GM21529 (cell line): ENCODE results near the gene GABRR1.
A peak's percentile ranks its signal among the peaks of the same experiment; 100 is the strongest.
"Not testable (repeated sequence)": the region's sequence is repeated elsewhere in the genome, so short reads cannot be mapped to it uniquely, and the experiment has no call there.

Experiments used
- ATAC-seq: cut with Tn5 transposase; IDR thresholded peaks from one replicate; pipeline ENCODE4 v1.9.1; 2021; ENCODE audit not compliant: unreplicated experiment

Gene GABRR1

DNA sequence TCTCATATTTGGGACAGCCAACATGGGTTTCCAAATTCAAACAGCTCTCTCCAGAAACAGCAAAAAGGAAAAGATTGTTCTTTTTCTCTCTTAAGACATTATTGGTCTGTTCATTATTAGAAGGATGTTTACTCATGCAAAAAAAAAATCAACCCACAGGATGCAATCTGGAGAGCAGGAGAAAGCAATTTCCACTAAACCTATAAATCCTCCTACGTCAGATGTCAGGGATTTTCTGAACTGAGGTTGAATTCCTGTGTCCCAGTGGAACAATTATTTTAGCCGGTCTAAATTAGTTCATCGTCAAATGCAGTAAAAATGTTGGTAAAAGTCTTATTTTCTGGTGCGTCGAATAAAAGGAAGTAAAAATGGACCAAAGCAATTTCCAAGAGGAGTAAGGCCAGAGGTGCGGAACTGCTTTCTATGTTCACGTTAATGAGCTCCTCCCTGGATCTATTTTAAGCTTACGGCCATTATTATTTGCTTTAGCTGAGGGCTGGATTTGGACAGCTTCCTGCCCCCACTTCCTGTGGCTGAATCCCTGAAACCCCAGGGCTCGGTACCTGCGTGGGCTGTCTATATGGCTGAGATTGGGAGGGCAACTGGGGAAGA, at the start of gene GABRR1:
GABRR1 (minus strand) TSS at position 60 of the 612 bp plus-strand sequence; CDS start at position 24, 36 bp downstream.
- ATAC-seq, result no peak

DNA sequence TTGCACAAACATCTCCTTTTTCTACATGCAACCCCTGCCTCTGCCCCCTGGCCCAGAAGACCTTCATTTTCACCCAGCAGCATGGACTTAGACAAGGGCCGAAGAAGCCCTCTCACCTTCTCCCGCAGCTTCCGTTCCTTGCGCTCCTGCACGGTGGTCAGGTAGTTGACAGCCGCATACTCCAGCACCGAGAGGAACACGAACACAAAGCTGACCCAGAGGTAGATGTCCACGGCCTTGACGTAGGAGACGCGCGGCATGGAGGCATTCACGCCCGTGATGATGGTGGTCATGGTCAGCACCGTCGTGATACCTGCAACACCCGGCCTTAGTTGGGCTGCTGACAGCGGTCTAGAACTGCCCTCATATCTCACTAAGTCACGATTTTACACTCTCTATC, 47.1 kb upstream of the GABRR1 start:
- no peak for ATAC-seq

DNA sequence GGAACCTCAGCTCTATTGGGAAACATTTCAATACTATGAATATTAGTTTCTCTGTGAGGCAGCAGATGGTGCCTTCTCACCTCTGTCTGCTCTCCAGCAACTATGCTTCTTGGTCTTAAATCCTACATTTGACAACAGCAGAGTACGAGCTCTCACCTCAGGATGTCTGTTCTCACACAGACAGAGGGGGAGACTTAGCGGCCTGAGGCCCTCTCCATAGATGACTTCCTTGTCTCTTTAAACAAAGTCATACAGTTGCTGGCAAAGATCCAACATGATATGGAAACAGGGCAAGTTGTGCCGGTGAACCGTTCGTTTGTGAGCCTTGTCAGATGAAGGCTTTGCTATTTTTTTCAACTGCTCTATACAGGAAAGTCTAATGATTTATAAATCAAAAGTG, 43.7 kb upstream of the GABRR1 start:
- ATAC-seq, result no peak

DNA sequence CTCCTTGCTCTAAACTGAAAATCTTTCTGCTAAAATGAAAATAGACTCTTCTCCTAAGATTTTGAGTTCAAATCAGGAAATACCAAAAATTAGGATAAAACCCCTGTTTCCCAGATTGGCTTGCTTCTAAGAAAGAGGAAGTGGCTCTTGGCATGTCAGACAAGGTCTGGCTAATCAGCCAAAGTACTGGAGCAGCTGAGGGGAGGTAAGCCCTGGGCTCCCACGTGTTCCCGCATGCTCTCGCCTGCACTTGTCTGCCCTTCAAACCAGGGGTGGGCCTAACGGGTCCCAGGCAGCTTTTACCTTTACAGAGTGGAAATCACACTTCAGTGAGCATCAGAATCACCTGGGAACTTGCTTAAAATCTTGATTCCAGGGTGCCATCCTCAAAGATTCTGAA, 43.2 kb upstream of the GABRR1 start:
- peak; percentile 40 for ATAC-seq

DNA sequence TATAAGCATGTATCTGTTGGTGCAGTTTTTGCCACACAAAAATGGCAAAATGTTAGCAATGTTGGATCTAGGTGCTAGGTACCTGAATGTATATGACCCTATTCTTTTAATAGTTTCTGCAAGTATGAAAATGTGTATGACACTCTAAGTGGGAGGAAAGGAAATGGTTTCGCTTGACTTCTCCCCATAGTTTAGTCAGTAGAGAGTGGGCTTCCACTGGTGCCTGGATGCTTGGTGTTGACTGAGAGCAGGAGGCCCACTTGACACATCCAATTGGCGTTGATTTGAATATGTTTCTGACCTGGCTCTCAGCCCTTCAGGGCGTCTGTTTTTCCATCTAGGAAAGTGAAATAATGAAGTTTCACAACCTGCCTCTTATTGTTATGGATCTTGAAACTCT, 41.8 kb upstream of the GABRR1 start:
- peak; percentile 75 for ATAC-seq

DNA sequence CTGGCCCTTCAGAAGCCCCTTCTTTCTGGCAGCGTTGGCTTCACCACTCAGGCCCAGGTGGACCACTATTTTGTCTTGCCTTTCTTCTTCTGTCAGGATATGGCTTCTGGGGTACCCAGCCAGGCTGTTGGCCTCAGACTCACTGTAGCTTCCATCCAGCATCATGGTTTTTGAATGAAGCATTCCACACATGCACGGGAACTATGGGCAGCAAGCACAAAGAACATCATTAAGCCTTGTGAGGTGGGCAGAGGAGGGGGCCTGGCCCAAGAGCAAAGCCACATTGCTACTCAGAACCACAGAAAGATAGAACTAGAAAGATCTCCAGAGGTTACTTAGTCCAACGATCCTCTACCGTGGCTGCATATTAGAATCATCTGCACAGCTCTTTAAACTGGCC, 40.6 kb upstream of the GABRR1 start:
- ATAC-seq, result no peak

DNA sequence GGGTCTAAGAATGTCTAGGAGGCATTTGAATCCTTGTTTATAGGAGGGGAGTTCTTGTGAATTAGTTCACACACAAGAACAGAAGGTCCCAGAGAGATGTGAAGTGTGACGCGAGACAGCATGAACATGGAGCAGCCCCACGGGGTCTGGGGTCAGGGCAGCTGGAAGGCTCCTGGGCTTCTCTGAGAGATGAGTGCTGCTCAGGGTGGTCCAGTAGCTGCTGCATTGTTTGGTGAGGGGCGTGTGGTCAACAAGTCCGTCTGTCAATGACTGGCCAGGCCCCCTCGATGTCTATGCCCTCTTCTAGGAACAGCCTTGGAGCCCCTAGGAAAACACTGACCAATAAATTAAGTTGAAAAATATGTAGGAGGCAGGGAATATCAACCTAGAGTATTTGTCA, 40.2 kb upstream of the GABRR1 start:
- ATAC-seq, result no peak

DNA sequence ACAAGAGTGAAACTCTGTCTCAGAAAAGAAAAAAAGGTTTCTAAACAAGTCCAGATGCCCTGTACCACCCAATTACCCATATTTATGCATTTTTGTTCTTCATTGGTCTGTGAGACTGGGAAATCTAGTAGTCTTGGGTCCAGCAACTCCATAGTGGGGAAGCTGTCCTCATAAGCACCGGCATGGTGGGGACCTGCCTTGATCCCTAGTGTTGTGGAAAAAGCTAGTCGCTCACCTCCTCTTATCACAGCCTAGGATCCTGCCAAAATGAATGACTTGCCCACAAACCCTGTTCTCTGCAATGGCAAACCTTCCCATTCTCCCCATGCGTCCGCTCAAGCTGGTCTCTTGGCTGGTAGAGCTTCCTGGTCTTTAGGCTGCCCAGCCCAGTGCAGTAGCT, 38.3 kb upstream of the GABRR1 start:
- ATAC-seq, result no peak

DNA sequence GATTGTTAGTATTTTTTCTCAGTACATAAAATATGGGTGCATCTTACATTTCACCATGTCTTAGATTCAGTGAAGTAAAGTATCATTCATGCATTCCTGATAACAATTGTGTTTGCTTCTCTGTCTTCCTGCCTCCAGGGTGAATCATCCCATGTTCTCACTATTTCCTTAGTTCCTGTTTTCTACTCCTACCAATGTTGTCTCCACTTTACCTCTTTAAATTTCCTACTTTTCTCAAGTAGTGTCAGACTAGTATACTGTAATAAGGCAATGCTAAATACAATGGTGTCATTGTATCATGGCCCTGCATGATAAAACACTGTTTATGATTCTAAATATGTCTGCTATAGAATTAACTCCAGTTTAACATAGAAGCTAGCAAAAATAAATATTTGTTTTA, 37.4 kb upstream of the GABRR1 start:
- no peak for ATAC-seq

DNA sequence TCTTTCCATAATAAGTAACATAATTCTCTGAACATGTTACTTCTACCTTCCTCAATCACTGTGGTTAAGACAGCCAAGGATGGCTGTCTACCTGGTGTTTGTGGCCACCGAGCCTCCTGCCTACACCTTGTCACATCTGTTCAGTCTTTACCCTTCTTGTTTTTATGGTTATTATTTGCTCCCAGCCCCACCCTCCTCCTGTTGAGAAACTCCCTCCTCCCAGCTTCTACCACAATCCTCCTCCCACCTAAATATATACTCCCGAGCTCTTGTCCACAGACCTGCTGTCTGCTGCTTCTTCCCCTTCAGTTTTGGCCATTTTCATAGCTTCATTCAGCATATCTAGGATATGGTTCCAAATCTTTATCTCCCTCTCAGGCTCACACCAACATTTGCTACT, 35.7 kb upstream of the GABRR1 start:
- ATAC-seq, result no peak

DNA sequence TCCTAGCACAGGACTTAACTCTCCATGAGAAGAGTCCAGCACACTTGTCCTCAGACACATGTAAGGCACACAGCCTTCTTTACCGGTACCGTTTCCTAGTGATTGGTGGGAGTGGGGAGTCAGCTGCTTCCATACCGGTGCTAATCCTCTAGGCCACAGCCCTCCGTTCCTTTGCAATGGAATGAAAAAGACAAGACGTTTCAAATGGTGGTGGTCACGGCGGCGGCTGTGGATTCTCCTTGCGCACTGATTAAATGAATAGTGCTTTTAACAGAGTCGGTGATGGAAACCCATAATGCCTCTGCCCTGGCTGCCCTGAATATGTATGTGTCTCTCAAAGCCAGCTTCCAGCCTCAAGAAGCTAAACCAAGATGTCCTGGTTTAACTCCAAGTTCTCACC, 34.8 kb upstream of the GABRR1 start:
- ATAC-seq, result no peak

DNA sequence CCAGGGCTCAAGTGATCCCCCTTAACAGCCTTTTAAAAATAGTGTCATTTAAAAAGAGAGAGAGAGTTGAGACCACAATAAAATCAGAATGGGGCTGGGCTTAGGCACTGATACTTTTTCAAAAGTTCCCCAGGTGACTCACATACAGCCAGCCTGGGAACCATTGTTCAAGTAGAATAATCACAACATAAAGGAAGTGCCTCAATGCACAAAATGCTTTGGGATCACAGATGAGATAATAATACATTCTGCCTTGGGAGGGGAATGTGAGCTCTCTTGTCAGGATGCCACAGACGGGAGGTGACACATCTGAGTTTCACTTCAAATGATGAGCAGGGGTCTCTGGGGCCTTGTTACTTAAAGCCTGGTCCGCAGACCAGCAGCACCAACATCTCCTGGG, 34.0 kb upstream of the GABRR1 start:
- no peak for ATAC-seq

DNA sequence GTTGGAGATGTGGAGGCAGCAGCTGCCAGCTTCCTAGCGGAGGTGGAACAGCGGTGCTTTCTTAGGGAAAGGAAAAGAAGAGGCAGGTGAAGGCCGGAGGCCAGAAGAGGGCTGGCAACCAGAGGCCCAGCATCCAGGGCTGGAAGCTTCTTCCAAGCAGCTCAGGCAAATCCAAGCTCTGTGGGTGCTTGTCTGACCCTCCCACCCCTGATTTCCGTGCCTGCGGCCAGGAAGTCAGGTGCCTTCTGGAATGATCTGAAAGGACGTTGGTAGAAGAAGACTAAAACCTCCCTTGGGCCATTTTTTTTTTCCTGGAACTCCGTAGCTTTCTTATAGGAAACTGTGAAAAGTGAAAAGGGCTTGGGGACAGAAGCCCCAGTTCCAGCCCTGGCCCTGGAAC, 33.1 kb upstream of the GABRR1 start:
- ATAC-seq, result no peak

DNA sequence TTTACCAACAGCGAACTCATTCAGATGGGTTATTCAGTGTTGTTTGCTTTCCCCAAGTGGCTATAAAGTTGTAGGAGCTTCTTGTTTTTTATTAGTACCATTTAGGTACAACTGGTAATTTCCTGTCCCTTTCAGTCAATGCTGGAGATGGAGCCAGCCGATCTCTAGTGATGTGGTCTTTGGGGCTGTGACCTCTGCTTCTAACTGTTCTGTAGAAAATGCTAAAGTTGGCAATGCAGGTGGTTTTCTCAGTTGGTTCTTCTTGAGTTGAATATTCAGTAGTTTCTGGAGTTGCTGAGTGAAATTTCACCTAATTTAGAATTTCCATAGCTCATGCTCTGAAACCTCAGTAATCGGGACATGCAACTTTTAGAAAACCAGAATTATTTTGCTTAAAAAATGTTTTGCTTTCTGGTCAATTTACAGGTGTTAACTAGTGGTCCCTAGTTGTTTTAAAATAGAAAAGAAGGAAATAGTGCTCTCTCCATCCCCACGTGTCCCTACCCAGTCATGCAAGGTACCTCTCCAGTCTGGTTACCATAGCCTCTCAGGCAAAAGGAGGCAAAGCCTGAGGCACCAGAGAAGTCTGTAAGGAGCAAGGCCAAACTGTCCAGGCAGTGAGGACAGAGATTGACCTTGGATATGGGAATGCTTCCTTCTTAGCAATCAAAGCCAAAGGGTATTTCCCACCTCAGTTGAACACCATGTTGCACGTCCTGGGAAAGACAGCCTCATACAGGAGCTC, 27.3 kb upstream of the GABRR1 start:
- ATAC-seq, result peak; percentile 66

DNA sequence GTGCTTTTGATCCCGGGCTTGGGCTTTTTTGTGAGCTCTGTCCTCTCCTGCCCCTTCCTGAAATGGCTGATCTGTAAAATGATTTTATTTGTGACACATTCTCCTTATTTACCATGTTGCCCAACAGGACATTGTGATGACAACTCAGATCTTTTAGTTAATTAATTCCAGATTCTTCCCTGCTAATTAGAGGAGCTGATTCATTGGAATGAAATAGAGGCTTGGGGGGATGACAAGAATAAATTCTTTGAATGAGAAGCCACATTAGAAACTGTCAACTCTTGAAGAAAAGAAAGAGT, 26.1 kb upstream of the GABRR1 start:
- no peak for ATAC-seq

DNA sequence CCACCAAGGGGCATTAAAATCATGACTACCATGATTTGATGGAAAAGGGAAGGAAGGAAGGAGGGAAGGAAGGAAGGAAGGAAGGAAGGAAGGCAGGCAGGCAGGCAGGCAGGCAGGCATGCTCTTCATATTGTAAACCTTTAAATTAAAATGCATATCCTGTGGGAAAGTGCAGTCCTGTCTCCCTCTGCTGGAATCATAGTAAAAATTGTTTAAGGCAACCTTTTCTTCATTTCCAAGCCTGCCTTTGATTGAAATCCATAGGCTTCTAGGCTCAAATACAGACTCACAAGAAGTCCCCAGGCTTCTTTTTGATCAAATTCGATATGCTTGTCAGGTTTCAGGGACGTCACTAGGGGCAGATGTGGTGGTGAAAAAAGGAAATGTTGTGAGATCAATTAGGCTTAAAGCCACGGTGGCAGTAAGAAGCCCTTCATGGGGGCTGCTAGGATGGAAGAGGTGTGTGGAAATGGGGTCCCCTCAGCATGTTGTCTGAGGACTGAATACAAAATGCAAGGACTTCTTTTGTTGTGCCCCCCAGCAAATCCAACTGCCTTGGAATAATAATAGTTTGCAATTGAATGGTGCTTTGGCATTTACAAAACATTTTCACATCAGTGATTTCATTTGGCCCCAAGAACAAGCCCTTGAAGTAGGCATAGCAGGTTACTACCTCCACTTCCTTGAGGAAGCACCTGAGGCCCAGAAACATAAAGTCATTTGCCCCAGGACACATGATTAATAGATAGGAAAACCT, 25.6 kb upstream of the GABRR1 start:
- ATAC-seq, result no peak

DNA sequence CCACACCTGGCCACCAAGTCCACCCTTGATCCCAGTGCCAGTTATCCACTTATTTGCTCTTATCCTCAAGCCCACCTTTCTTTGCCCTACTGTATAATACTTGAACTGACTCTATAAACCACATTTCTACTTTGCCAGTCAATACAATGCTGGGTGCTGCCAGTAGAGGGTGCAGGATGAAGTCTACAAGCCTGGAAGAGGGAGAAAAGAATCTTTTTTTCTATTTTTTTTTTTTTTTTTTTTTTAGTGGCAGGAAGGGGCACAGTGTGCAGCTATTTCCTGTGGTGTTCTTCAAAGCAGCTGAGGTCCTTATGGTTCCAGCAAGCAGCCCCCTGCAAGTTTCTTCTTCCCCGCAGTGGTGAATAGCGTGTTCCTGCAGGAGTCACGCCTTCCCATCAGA, 22.2 kb upstream of the GABRR1 start:
- ATAC-seq, result peak; percentile 50

DNA sequence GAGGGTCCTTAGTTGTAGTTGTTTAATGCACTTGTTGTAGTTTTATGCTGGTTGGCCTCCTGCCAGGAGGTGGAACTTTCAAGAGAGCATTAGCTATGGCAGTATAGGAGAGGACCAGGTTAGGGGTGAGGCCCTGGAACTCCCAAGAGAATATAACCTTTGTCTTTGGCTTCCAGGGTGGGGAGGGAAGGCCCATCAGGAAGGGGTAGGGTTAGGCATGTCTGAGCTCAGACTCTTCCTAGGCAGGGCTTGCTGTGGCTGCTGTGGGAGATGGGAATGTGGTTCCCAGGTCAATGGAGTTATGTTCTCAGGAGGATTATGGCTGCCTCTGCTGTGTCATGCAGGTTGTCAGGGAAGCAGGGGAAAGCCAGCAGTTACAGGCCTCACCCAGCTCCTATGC, 20.0 kb upstream of the GABRR1 start:
- no peak for ATAC-seq

DNA sequence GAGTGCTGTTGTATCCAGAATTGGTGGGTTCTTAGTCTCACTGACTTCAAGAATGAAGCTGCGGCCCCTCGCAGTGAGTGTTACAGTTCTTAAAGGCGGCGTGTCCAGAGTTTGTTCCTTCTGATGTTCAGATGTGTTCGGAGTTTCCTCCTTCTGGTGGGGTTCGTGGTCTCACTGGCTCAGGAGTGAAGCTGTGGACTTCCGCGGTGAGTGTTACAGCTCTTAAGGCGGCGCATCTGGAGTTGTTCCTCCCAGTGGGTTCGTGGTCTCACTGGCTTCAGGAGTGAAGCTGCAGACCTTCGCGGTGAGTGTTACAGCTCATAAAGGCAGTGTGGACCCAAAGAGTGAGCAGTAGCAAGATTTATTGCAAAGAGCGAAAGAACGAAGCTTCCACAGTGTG, 16.4 kb upstream of the GABRR1 start:
- not testable (repeated sequence) for ATAC-seq

DNA sequence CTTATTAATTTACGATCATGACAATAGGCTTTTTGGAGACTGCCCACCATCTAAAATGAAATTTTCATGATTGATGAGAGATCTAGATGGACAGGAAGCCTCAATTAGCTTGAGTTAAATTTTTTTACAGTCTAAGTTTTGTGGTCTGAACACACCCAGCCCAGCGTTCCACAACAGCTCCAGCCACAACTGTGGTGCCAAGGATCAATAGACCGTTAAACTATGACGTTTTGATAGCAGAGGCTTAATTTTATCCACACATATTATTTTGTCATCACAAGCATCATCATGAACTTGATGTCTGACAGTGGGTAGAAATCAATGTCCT, 5.5 kb upstream of the GABRR1 start:
- ATAC-seq, result no peak

DNA sequence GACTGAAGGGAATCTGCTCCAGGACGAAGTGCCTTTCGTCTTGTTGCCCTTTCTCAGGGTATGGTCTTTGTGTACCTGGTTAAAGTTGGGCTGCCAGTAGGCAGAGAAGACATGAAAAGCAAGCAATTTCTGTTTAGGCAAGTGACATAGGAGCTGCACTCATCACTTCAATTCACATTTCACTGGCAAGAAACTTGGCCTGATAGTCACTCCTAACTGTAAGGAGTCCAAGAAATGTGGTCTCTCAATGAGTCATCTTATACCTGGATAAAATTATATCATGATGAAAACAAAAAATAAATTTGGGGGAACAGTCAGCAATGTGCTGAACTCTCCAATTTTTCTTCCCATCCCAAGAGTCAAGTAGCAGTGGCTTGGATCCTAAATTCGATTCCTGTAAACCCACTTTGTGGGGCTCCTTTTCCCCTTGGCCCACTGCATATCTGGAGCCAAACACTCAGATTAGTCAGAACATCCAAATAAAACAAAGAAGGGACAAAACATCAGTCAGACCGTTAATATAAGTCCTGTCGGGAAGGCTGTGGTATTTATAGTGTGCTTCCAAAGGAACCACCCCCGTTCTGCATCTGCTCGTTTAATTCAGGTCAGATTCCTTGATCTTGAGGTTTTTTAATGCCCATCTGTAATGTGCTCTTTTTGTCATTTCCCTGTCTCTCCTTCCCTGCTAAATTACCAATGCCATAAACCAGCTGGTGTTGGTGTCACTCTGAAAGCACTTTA, 5.0 kb upstream of the GABRR1 start:
- ATAC-seq, result no peak

DNA sequence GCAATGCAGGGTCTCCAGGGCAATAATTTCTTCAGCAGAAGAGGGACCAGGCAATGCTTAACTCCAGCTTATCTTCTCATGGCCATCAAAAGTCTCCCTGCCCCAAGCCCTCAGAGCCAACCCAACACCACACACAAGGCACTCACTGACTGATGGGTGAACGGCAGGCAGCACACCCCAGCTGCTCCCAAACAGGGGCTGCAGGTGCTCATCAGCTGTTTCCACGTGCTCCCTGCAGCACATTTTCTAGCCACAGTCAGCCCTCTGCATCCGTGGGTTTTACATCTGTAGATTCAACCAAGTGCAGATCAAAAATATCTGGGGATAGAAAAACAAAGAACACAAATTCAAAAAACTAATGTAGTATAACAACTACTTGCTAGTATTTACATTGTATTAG, 4.0 kb upstream of the GABRR1 start:
- no peak for ATAC-seq
